Neural progenitor cell (in vitro differentiated cells): ENCODE data around the gene RPL14. TPM values are rescaled to one million over a fixed set of nuclear protein-coding genes. Genes with fewer than 3 reads are reported as not detected.

Experiments used
- DNase-seq: peaks from one replicate; pipeline ENCODE4 v3.0.0-alpha.2; 2016; ENCODE audit warnings: low spot score
- H2AFZ ChIP-seq: fragments of 200-600 bp; sonication (generic); replicated peaks from 2 replicates; pipeline ENCODE4 v1.6.1; 2016; ENCODE audit warnings: antibody characterized with exemption
- H3F3A ChIP-seq: fragments of 200-600 bp; sonication (generic); 2 replicates; pipeline ENCODE4 v1.6.1; 2016; ENCODE audit warnings: antibody characterized with exemption, low read depth
- H3K27ac ChIP-seq: fragments of 200-600 bp; sonication (generic); 2 replicates; pipeline ENCODE4 v1.5.1; 2016; ENCODE audit warnings: mild to moderate bottlenecking
- H3K27me3 ChIP-seq: fragments of 200-600 bp; sonication (generic); 2 replicates; pipeline ENCODE4 v1.6.1; 2016; ENCODE audit warnings: mild to moderate bottlenecking, moderate library complexity
- H3K36me3 ChIP-seq: fragments of 200-600 bp; sonication (generic); 2 replicates; pipeline ENCODE4 v1.5.1; 2016
- H3K4me1 ChIP-seq: fragments of 200-600 bp; sonication (generic); 2 replicates; pipeline ENCODE4 v1.6.1; 2016; ENCODE audit warnings: mixed run types
- H3K4me2 ChIP-seq: fragments of 200-600 bp; sonication (generic); 2 replicates; pipeline ENCODE4 v1.6.1; 2016
- H3K4me3 ChIP-seq: fragments of 200-600 bp; sonication (generic); 2 replicates; pipeline ENCODE4 v1.5.1; 2016
- H3K79me2 ChIP-seq: fragments of 200-600 bp; sonication (generic); 2 replicates; pipeline ENCODE4 v1.6.1; 2016; ENCODE audit warnings: low read depth
- H3K9ac ChIP-seq: fragments of 200-600 bp; sonication (generic); 2 replicates; pipeline ENCODE4 v1.6.1; 2016
- H3K9me3 ChIP-seq: fragments of 200-600 bp; sonication (generic); 2 replicates; pipeline ENCODE4 v1.5.1; 2016; ENCODE audit warnings: low read depth
- H4K20me1 ChIP-seq: fragments of 200-600 bp; sonication (generic); 2 replicates; pipeline ENCODE4 v1.6.1; 2016; ENCODE audit warnings: low read depth
- H3K27ac Mint-ChIP-seq: 3 replicates; pipeline ENCODE4 v1.8.0; 2021; ENCODE audit warnings: mixed read lengths
- H3K27me3 Mint-ChIP-seq: 2 replicates; pipeline ENCODE4 v1.8.0; 2022; ENCODE audit warnings: low read depth, mild to moderate bottlenecking, inconsistent platforms, moderate library complexity, mixed read lengths; ENCODE audit not compliant: insufficient read depth
- H3K36me3 Mint-ChIP-seq: 3 replicates; pipeline ENCODE4 v1.8.0; 2021; ENCODE audit warnings: mixed read lengths
- H3K4me1 Mint-ChIP-seq: 3 replicates; pipeline ENCODE4 v1.8.0; 2021; ENCODE audit warnings: mixed read lengths
- H3K4me3 Mint-ChIP-seq: 3 replicates; pipeline ENCODE4 v1.8.0; 2021; ENCODE audit warnings: mild to moderate bottlenecking, moderate library complexity, mixed read lengths
- H3K9me3 Mint-ChIP-seq: 3 replicates; pipeline ENCODE4 v1.8.0; 2020; ENCODE audit warnings: mixed read lengths
- EZH2 ChIP-seq: fragments of 200-600 bp; sonication (generic); IDR thresholded peaks from 2 replicates; pipeline ENCODE4 v1.6.1; 2017; ENCODE audit warnings: antibody characterized with exemption, mild to moderate bottlenecking, moderate library complexity
- EZH2phosphoT487 ChIP-seq: fragments of 200-600 bp; sonication (generic); IDR thresholded peaks from 2 replicates; pipeline ENCODE4 v1.6.1; 2017; ENCODE audit warnings: antibody characterized with exemption
- total RNA-seq: library from RNA; depleted of rRNA; stranded (reverse); fragments of >200 nt; gene quantifications from 2 replicates; pipeline ENCODE4 v1.2.3, GENCODE V29; 2015; ENCODE audit warnings: low replicate concordance
- TF ChIP-seq, protein P1 (sequence below): fragments of 200-600 bp; sonication (generic); IDR thresholded peaks from 2 replicates; pipeline ENCODE4 v1.5.1; 2017; ENCODE audit warnings: antibody characterized with exemption, mild to moderate bottlenecking

RPL14 gene
- total RNA-seq, 1 donor from 2014 or later, result 948 TPM

DNA sequence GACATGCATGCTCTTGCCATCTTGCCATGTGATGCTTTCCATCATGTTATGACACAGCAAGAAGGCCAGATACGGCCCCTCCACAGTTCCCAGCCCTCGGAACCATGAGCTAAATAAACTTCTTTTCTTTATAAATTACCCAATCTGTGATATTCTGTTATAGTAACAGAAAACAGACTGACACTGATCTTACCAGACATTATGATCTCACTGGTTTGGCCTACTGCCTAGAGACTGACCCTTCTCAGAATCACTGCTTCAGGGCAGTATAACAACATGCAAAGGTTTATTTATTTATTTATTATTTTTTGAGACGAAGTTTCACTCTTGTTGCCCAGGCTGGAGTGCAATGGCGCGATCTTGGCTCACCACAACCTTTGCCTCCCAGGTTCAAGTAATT is 33.8 kb downstream of the RPL14 start:
- Histone ChIP-seq H3K4me3 (no peak overlapping the region), H3K36me3 (peaks cover 12% of the 10 kb centered on the region), H3F3A (no peaks in the 10 kb centered on the region), H3K79me2 (no peaks in the 10 kb centered on the region), H3K9me3 (no peaks in the 10 kb centered on the region), H3K4me2 (no peak overlapping the region), H3K4me1 (no peaks in the 10 kb centered on the region), H3K27ac (no peak overlapping the region), H3K9ac (no peak overlapping the region), H4K20me1 (no peaks in the 10 kb centered on the region), H3K27me3 (no peaks in the 10 kb centered on the region), H2AFZ (no peak overlapping the region)
- no peaks in the 10 kb centered on the region for H3K4me1 Mint-ChIP-seq
- H3K36me3 Mint-ChIP-seq, result peaks cover 29% of the 10 kb centered on the region
- no peak overlapping the region for H3K4me3 Mint-ChIP-seq
- H3K27me3 Mint-ChIP-seq, result no peaks in the 10 kb centered on the region
- H3K27ac Mint-ChIP-seq, result no peak overlapping the region
- no peak for DNase-seq
- peaks cover 20% of the 10 kb centered on the region for H3K9me3 Mint-ChIP-seq
- TF ChIP-seq EZH2phosphoT487 (no peak), EZH2 (no peak)
- TF ChIP-seq, protein P1, sequence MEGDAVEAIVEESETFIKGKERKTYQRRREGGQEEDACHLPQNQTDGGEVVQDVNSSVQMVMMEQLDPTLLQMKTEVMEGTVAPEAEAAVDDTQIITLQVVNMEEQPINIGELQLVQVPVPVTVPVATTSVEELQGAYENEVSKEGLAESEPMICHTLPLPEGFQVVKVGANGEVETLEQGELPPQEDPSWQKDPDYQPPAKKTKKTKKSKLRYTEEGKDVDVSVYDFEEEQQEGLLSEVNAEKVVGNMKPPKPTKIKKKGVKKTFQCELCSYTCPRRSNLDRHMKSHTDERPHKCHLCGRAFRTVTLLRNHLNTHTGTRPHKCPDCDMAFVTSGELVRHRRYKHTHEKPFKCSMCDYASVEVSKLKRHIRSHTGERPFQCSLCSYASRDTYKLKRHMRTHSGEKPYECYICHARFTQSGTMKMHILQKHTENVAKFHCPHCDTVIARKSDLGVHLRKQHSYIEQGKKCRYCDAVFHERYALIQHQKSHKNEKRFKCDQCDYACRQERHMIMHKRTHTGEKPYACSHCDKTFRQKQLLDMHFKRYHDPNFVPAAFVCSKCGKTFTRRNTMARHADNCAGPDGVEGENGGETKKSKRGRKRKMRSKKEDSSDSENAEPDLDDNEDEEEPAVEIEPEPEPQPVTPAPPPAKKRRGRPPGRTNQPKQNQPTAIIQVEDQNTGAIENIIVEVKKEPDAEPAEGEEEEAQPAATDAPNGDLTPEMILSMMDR, result no peak

DNA sequence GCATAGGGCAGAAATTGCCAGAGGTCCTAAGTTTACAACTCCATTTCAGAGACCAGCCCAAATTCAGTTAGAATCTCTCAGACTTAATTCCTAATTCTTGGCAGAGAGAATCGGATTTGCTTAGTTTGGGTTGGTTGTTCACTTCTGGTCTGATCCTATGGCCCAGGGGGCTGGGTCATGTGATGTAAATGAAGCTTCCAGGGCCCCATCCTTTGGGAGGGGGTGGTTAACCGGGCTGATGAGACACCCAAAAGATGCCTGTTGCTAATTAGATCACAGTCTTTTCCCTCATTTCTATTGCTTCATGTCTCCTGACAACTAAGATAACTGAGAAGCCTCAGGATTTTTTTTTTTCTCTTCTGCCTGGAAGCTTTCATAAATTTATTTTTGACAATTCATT is 37.6 kb downstream of the RPL14 start:
- no peak overlapping the region for H3K4me3 Mint-ChIP-seq
- Histone ChIP-seq H3K36me3 (no peaks in the 10 kb centered on the region), H3K9ac (peak overlapping the region; percentile 9), H3K4me3 (no peak overlapping the region), H3K4me1 (no peaks in the 10 kb centered on the region), H3K4me2 (no peak overlapping the region), H2AFZ (no peak overlapping the region), H3K27ac (no peak overlapping the region), H3F3A (no peaks in the 10 kb centered on the region), H3K9me3 (no peaks in the 10 kb centered on the region), H3K79me2 (no peaks in the 10 kb centered on the region), H3K27me3 (no peaks in the 10 kb centered on the region), H4K20me1 (no peaks in the 10 kb centered on the region)
- peaks cover 2% of the 10 kb centered on the region for H3K9me3 Mint-ChIP-seq
- no peak overlapping the region for H3K27ac Mint-ChIP-seq
- no peaks in the 10 kb centered on the region for H3K4me1 Mint-ChIP-seq
- DNase-seq, result no peak
- peaks cover 7% of the 10 kb centered on the region for H3K36me3 Mint-ChIP-seq
- no peaks in the 10 kb centered on the region for H3K27me3 Mint-ChIP-seq
- TF ChIP-seq, protein P1, result no peak
- TF ChIP-seq EZH2, result no peak
- no peak for TF ChIP-seq EZH2phosphoT487

DNA sequence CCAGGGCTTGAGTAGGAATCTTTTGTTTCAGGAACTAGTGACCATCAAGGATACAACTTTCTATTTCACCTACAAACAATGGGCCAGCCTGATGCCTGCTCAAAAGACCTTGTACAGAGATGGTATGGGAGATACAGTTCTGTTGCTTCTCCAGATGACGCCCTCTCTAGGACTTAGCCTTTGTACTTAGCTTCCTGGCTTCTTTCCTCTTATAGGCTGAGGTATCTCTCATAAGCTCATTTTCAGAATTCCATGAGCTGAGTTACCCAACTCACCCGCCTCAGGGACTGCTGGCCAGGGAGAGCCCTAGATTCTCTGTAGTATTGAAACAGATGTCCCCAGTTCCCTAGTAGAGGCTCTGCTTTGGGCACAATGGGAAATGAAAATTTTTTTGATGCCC is 40.1 kb downstream of the RPL14 start:
- Histone ChIP-seq H3K4me2 (no peak overlapping the region), H3K27me3 (no peaks in the 10 kb centered on the region), H3K4me1 (no peaks in the 10 kb centered on the region), H4K20me1 (no peaks in the 10 kb centered on the region), H3K79me2 (no peaks in the 10 kb centered on the region), H3K36me3 (no peaks in the 10 kb centered on the region), H3K27ac (no peak overlapping the region), H3K9me3 (no peaks in the 10 kb centered on the region), H2AFZ (no peak overlapping the region), H3K4me3 (no peak overlapping the region), H3F3A (no peaks in the 10 kb centered on the region), H3K9ac (no peak overlapping the region)
- Mint-ChIP-seq H3K27ac (no peak overlapping the region), H3K4me3 (no peak overlapping the region), H3K9me3 (peaks cover 2% of the 10 kb centered on the region), H3K36me3 (no peaks in the 10 kb centered on the region), H3K27me3 (peaks cover 5% of the 10 kb centered on the region), H3K4me1 (no peaks in the 10 kb centered on the region)
- no peak for TF ChIP-seq EZH2phosphoT487
- TF ChIP-seq, protein P1, result no peak
- TF ChIP-seq EZH2, result no peak
- DNase-seq, result no peak

DNA sequence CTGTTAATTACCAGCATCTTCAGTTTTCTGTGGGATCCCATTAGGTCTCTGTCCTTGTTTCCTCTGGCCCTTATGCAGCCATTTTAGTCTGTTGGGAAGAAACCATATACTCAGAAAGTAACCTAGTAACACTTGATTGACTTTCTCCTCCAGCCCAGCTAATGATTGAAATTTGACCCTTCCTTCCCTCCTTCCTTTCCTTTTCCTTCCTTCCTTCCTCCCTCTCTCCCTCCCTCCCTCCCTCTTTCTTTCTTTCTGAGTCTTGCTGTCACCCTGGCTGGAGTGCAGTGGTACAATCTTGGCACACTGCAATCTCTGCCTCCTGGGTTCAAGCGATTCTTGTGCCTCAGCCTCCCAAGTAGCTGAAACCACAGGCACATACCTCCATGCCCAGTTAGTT is 42.8 kb downstream of the RPL14 start:
- Histone ChIP-seq H3K9me3 (no peaks in the 10 kb centered on the region), H3K27me3 (no peaks in the 10 kb centered on the region), H3K4me3 (no peak overlapping the region), H3K79me2 (no peaks in the 10 kb centered on the region), H3F3A (peaks cover 4% of the 10 kb centered on the region), H3K4me1 (no peaks in the 10 kb centered on the region), H2AFZ (no peak overlapping the region), H4K20me1 (no peaks in the 10 kb centered on the region), H3K9ac (no peak overlapping the region), H3K4me2 (no peak overlapping the region), H3K36me3 (no peaks in the 10 kb centered on the region), H3K27ac (no peak overlapping the region)
- H3K4me1 Mint-ChIP-seq, result no peaks in the 10 kb centered on the region
- no peak for DNase-seq
- peaks cover 5% of the 10 kb centered on the region for H3K27me3 Mint-ChIP-seq
- no peaks in the 10 kb centered on the region for H3K36me3 Mint-ChIP-seq
- H3K9me3 Mint-ChIP-seq, result peaks cover 2% of the 10 kb centered on the region
- no peak overlapping the region for H3K4me3 Mint-ChIP-seq
- no peak for TF ChIP-seq EZH2phosphoT487
- TF ChIP-seq, protein P1, result no peak
- no peak for TF ChIP-seq EZH2
- no peak overlapping the region for H3K27ac Mint-ChIP-seq
